ENCODE measurements around the gene GLYATL1. TPM values are rescaled to one million over a fixed set of nuclear protein-coding genes. Genes with fewer than 3 reads are reported as not detected.

The GLYATL1 gene, protein sequence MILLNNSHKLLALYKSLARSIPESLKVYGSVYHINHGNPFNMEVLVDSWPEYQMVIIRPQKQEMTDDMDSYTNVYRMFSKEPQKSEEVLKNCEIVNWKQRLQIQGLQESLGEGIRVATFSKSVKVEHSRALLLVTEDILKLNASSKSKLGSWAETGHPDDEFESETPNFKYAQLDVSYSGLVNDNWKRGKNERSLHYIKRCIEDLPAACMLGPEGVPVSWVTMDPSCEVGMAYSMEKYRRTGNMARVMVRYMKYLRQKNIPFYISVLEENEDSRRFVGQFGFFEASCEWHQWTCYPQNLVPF
- total RNA-seq (0.33 TPM in 1 of 2 replicates, not detected in the other), polyA plus RNA-seq (0.51 and 0.56 TPM in 2 replicates), polyA minus RNA-seq (ENCODE audit: low replicate concordance) (not detected in 2 replicates)
- 0.22 and 0.31 TPM in 2 replicates for polyA plus RNA-seq (2012)

DNA sequence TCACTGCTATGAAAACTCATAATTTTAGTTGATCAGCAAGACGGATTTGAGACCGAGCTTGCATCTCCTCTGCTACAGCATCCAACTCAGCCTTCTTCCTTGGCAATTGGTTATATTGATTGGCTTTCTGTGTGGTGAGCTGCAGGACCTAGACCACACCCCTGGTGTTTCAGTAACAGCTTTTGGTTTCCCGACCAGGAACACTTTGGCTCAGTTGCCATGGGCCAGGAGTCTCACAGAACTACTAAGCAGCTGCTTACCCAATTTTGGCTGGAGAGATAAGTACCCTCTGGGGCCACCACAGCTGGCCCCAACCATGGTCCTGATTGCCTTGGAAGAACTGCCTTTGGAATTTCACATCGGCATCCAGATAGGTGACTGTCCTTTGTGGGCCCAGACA lies at the start of gene GLYATL1:
TSS of gene GLYATL1 (plus strand) at position 212 of the 400 bp plus-strand sequence. CDS start 7,600 bp downstream, outside the sequence.
- TF ChIP-seq, protein P1, sequence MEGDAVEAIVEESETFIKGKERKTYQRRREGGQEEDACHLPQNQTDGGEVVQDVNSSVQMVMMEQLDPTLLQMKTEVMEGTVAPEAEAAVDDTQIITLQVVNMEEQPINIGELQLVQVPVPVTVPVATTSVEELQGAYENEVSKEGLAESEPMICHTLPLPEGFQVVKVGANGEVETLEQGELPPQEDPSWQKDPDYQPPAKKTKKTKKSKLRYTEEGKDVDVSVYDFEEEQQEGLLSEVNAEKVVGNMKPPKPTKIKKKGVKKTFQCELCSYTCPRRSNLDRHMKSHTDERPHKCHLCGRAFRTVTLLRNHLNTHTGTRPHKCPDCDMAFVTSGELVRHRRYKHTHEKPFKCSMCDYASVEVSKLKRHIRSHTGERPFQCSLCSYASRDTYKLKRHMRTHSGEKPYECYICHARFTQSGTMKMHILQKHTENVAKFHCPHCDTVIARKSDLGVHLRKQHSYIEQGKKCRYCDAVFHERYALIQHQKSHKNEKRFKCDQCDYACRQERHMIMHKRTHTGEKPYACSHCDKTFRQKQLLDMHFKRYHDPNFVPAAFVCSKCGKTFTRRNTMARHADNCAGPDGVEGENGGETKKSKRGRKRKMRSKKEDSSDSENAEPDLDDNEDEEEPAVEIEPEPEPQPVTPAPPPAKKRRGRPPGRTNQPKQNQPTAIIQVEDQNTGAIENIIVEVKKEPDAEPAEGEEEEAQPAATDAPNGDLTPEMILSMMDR (conservative IDR thresholded peaks at IDR 0.05 in 1 of 2, IDR thresholded peaks at IDR 0.05 in 1 of 2; ENCODE audit: low read depth in 1 of 2, low read length in 2 of 2), result no peak
- no peak for TF ChIP-seq EZH2 (IDR thresholded peaks at IDR 0.05; ENCODE audit: low read length, missing control alignments)

DNA sequence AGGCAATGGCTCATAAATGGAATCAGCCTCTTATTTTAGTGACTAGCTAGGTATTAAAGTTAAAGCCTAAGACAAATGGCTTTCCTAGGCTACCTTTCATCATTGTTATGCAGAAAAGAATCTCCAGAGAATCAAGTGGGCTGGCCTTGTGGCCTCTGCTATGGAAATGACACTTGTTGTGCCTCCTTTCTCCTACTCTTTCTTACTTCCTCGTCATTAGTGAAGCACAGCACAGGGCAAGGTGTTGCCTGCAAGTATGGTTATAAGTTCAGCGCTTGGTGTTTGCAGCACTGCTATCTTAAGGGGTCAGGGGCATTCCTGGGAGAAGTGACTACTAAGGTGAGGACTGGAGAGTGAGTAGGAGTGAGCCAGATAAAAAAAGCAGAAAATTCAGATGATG lies 45.4 kb upstream of the GLYATL1 start:
- no peaks in the 10 kb centered on the region for H3K4me1 ChIP-seq (ENCODE audit: control insufficient read depth, extremely low read depth, insufficient read depth, low read length)
- H4K20me1 ChIP-seq (ENCODE audit: control insufficient read depth, extremely low read depth, insufficient read depth, low read length), result no peaks in the 10 kb centered on the region
- no peaks in the 10 kb centered on the region for H3K27me3 ChIP-seq (ENCODE audit: control insufficient read depth, insufficient read depth, low read length)
- no peak overlapping the region for H3K4me2 ChIP-seq (ENCODE audit: extremely low read depth, insufficient read depth, low read length)
- H3K4me3 ChIP-seq (replicated peaks in 1 of 4; ENCODE audit: control extremely low read depth in 1 of 4, insufficient read depth in 1 of 4, low read depth in 3 of 4, low read length in 4 of 4), result no peak overlapping the region
- H3K79me2 ChIP-seq (ENCODE audit: control insufficient read depth, insufficient read depth, low read length), result no peaks in the 10 kb centered on the region
- no peak overlapping the region for H3K9ac ChIP-seq (ENCODE audit: insufficient read depth, low read length)
- H3K9me3 ChIP-seq (ENCODE audit: control insufficient read depth, insufficient read depth, low read depth, low read length), result no peaks in the 10 kb centered on the region
- TF ChIP-seq, protein P1 (conservative IDR thresholded peaks at IDR 0.05 in 1 of 2, IDR thresholded peaks at IDR 0.05 in 1 of 2; ENCODE audit: low read depth in 1 of 2, low read length in 2 of 2), result no peak
- no peak for TF ChIP-seq EZH2 (IDR thresholded peaks at IDR 0.05; ENCODE audit: low read length, missing control alignments)
- no peak overlapping the region for H3K27ac ChIP-seq (ENCODE audit: insufficient read depth, low read length)
- no peak overlapping the region for H2AFZ ChIP-seq (ENCODE audit: low read length)
- no peaks in the 10 kb centered on the region for H3K36me3 ChIP-seq (ENCODE audit: control insufficient read depth, insufficient read depth, low read length)
- DNase-seq (ENCODE audit: low read depth in 2 of 2), result no peak

More for the DNA sequence above, at the start of gene GLYATL1:
- no peak within 1 kb of the TSS for H3K4me2 ChIP-seq (ENCODE audit: extremely low read depth, insufficient read depth, low read length)
- H3K27me3 ChIP-seq (ENCODE audit: control insufficient read depth, insufficient read depth, low read length), result no peaks in the 10 kb centered on the region
- no peak within 1 kb of the TSS for H3K9ac ChIP-seq (ENCODE audit: insufficient read depth, low read length)
- no peaks in the 10 kb centered on the region for H3K79me2 ChIP-seq (ENCODE audit: control insufficient read depth, insufficient read depth, low read length)
- no peaks in the 10 kb centered on the region for H3K36me3 ChIP-seq (ENCODE audit: control insufficient read depth, insufficient read depth, low read length)
- H4K20me1 ChIP-seq (ENCODE audit: control insufficient read depth, extremely low read depth, insufficient read depth, low read length), result peaks cover 1% of the 10 kb centered on the region
- no peak within 1 kb of the TSS for H2AFZ ChIP-seq (ENCODE audit: low read length)
- H3K9me3 ChIP-seq (ENCODE audit: control insufficient read depth, insufficient read depth, low read depth, low read length), result no peaks in the 10 kb centered on the region
- no peak within 1 kb of the TSS for H3K4me3 ChIP-seq (replicated peaks in 1 of 4; ENCODE audit: control extremely low read depth in 1 of 4, insufficient read depth in 1 of 4, low read depth in 3 of 4, low read length in 4 of 4)
- DNase-seq (ENCODE audit: low read depth in 2 of 2), result no peak
- H3K4me1 ChIP-seq (ENCODE audit: control insufficient read depth, extremely low read depth, insufficient read depth, low read length), result no peaks in the 10 kb centered on the region
- H3K27ac ChIP-seq (ENCODE audit: insufficient read depth, low read length), result no peak within 1 kb of the TSS

DNA sequence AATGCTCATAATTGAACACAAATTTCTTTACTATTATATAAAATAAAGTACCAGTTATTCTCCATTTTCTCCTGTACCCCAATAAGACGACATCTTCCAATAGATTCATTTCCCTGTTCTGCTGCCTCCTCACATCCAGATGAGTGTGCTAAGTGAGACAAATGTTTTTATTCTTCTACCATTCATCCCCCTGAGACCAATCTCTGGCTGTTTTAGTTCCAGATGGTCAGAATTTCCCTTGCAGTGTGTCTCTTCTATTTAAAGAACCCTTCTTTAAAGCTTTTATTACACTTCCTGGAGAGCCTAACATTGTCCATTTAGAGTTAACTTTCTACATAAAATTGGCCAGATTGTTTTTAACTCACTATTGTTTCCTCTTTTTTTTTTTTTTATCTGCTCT lies 41.2 kb upstream of the GLYATL1 start:
- Histone ChIP-seq H3K9me3 (ENCODE audit: control insufficient read depth, insufficient read depth, low read depth, low read length) (no peaks in the 10 kb centered on the region), H3K9ac (ENCODE audit: insufficient read depth, low read length) (no peak overlapping the region), H3K4me2 (ENCODE audit: extremely low read depth, insufficient read depth, low read length) (no peak overlapping the region), H3K4me3 (replicated peaks in 1 of 4; ENCODE audit: control extremely low read depth in 1 of 4, insufficient read depth in 1 of 4, low read depth in 3 of 4, low read length in 4 of 4) (no peak overlapping the region), H3K79me2 (ENCODE audit: control insufficient read depth, insufficient read depth, low read length) (no peaks in the 10 kb centered on the region), H2AFZ (ENCODE audit: low read length) (no peak overlapping the region), H3K36me3 (ENCODE audit: control insufficient read depth, insufficient read depth, low read length) (no peaks in the 10 kb centered on the region), H4K20me1 (ENCODE audit: control insufficient read depth, extremely low read depth, insufficient read depth, low read length) (no peaks in the 10 kb centered on the region), H3K27me3 (ENCODE audit: control insufficient read depth, insufficient read depth, low read length) (no peaks in the 10 kb centered on the region), H3K4me1 (ENCODE audit: control insufficient read depth, extremely low read depth, insufficient read depth, low read length) (no peaks in the 10 kb centered on the region), H3K27ac (ENCODE audit: insufficient read depth, low read length) (no peak overlapping the region)
- no peak for TF ChIP-seq EZH2 (IDR thresholded peaks at IDR 0.05; ENCODE audit: low read length, missing control alignments)
- TF ChIP-seq, protein P1 (conservative IDR thresholded peaks at IDR 0.05 in 1 of 2, IDR thresholded peaks at IDR 0.05 in 1 of 2; ENCODE audit: low read depth in 1 of 2, low read length in 2 of 2), result no peak
- no peak for DNase-seq (ENCODE audit: low read depth in 2 of 2)

All from fibroblast of lung (primary cell).